Measurements from ENCODE around the gene ZNF581.

DNA sequence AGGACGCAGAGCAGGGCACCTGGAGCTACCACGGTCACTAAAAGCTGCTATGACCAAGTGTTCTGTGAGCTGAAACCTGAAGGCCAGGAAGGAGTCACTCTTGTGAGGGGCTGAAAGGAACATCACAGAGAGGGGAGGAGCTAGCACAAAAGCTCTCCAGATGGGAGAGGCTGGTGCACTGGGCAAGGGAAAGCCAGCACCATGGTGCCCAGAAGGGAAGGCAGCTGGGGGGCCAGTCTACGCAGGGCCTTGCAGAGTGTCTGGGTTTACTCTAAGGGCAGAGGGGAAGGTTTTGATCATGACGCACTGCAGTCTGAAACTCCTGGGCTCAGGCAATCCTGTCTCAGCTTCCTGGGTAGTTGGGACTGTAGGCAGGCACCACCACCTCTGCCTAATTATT is 6.7 kb upstream of the ZNF581 start:
- no peak for TF ChIP-seq POLR2A (IDR thresholded peaks at IDR 0.05)
- TF ChIP-seq CTCF (IDR thresholded peaks at IDR 0.05): no peak
- no peak for TF ChIP-seq POLR2AphosphoS5 (IDR thresholded peaks at IDR 0.05; ENCODE audit: insufficient read depth in 1 of 2, low read depth in 1 of 2)
